OCI-LY3 (cell line): ENCODE data around the gene CLCN2.

Experiments used
- EZH2phosphoT487 ChIP-seq: fragments of 200-600 bp; shearing (Covaris generic); IDR thresholded peaks from 2 replicates; pipeline ENCODE4 v1.6.1; 2018; ENCODE audit warnings: antibody characterized with exemption, mixed run types, low read depth
- TF ChIP-seq, protein P1 (sequence below): fragments of 200-600, 300-600 bp; sonication (generic); IDR thresholded peaks from 2 replicates; pipeline ENCODE4 v1.5.1; 2014; ENCODE audit warnings: antibody characterized with exemption, low read length, low read depth

DNA sequence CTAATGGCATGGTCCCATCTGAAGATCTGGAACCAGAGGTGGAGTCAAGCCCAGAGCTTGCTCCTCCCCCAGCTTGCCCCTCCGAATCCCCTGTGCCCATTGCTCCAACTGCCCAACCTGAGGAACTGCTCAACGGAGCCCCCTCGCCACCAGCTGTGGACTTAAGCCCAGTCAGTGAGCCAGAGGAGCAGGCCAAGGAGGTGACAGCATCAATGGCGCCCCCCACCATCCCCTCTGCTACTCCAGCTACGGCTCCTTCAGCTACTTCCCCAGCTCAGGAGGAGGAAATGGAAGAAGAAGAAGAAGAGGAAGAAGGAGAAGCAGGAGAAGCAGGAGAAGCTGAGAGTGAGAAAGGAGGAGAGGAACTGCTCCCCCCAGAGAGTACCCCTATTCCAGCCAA, 39.7 kb downstream of the CLCN2 start:
- TF ChIP-seq, protein P1, sequence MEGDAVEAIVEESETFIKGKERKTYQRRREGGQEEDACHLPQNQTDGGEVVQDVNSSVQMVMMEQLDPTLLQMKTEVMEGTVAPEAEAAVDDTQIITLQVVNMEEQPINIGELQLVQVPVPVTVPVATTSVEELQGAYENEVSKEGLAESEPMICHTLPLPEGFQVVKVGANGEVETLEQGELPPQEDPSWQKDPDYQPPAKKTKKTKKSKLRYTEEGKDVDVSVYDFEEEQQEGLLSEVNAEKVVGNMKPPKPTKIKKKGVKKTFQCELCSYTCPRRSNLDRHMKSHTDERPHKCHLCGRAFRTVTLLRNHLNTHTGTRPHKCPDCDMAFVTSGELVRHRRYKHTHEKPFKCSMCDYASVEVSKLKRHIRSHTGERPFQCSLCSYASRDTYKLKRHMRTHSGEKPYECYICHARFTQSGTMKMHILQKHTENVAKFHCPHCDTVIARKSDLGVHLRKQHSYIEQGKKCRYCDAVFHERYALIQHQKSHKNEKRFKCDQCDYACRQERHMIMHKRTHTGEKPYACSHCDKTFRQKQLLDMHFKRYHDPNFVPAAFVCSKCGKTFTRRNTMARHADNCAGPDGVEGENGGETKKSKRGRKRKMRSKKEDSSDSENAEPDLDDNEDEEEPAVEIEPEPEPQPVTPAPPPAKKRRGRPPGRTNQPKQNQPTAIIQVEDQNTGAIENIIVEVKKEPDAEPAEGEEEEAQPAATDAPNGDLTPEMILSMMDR, result no peak
- no peak for TF ChIP-seq EZH2phosphoT487
